Pancreas (tissue), 10 donors: Measurements from ENCODE around the gene NEK6. TPM values are rescaled to one million over a fixed set of nuclear protein-coding genes. Genes with fewer than 3 reads are reported as not detected.

Source experiments
- ATAC-seq, 4 donors: fragments of 200-7000 bp; cut with Tn5 transposase; one replicate each; pipeline versions ENCODE4 v1.8.0 to v1.9.1; 2020; ENCODE audit warnings: mild to moderate bottlenecking in 4 of 4, moderate library complexity in 4 of 4
- DNase-seq, 6 donors: peaks; one replicate each; pipeline ENCODE4 v3.0.0-alpha.2; 2020
- FAIRE-seq: peaks from 2 replicates; lab custom pipeline; 2012; peaks lifted over from hg19 to GRCh38; lab: Jason Lieb, UNC
- H3K27ac ChIP-seq, 4 donors: fragments of 200-600 bp; sonication (generic); 1 replicate in 3 of 4; 2 replicates in 1 of 4; pipeline versions ENCODE4 v1.5.0 to v1.8.0; 2020
- H3K27me3 ChIP-seq, 4 donors: fragments of 200-600 bp; one replicate each; pipeline ENCODE4 v1.8.0; 2021
- H3K36me3 ChIP-seq, 3 donors: fragments of 200-600 bp; sonication (generic) in 1 of 3; one replicate each; pipeline versions ENCODE4 v1.5.0 to v1.8.0; 2020 to 2021
- H3K4me1 ChIP-seq, 3 donors: fragments of 200-600 bp; one replicate each; pipeline ENCODE4 v1.8.0; 2021
- H3K4me3 ChIP-seq, 4 donors: fragments of 200-600 bp; sonication (generic) in 2 of 4; one replicate each; pipeline versions ENCODE4 v1.5.0 to v1.8.0; 2020 to 2021
- H3K9me3 ChIP-seq, 4 donors: fragments of 200-600 bp; one replicate each; pipeline ENCODE4 v1.8.0; 2021
- CTCF ChIP-seq, 4 donors: fragments of 200-600 bp; sonication (generic) in 3 of 4; IDR thresholded peaks; one replicate each; pipeline versions ENCODE4 v1.5.0 to v1.8.0; 2021; ENCODE audit warnings: antibody characterized with exemption in 4 of 4
- WGBS, 2 donors: extraction: QIAGEN DNeasy Blood & Tissue Kit; methylation state at CpG; one replicate each; pipeline ENCODE4 v1.1.7; 2013; 5-methylcytosine and 5-hydroxymethylcytosine counted together
- intact Hi-C, 3 donors: fragments of 100-400 bp; cut with DNase I; formaldehyde crosslinking; loops; one replicate each; pipeline versions ENCODE4 v1.11.1 to v1.14.2; 2022
- polyA plus RNA-seq, 2 donors: library from polyadenylated mRNA; stranded (reverse); fragments of 200-250 nt; gene quantifications; one replicate each; pipeline ENCODE4 v1.2.3, GENCODE V29; 2013
- total RNA-seq, 6 donors: library from RNA; stranded (reverse); fragmentation: NEBNext Ultra II Directional in 4 of 6; extraction: Animal tissue kit (Norgen Biotek cat#: 25700) in 4 of 6; gene quantifications; one replicate each; pipeline versions ENCODE4 v1.2.1 to v1.2.4, GENCODE V29; 2021 to 2023
- donor health status: healthy with polysubstance abuse.
- donor health status: DM: no; HTN: no; CAD: no; lungs with moderate emphysema.
- donor health status: DM: no; HTN: no; CAD: no.
- donor health status: control.
- donor health status: control.
- donor health status: Bipolar disorder and iron deficiency.
- donor health status: DM: yes; HTN: yes; CAD: no.
- donor health status: DM: no; HTN: no; CAD: no.
- donor health status: DM: no; HTN: no; CAD: no.
- donor health status: DM: yes; HTN: yes; CAD: no.

The NEK6 gene
- total and polyA plus RNA-seq, 8 donors, result 7.8 to 67.0 (median 29.7) TPM

GRCh38 chr9:124322618-124323432, 65.1 kb downstream of the NEK6 start:
- Histone ChIP-seq H3K27ac (no peak overlapping the region), H3K9me3 (no peaks in the 10 kb centered on the region), H3K36me3 (peaks cover 0 to 9% (median 6%) of the 10 kb centered on the region in 3 donors), H3K27me3 (no peaks in the 10 kb centered on the region), H3K4me3 (no peak overlapping the region), H3K4me1 (no peaks in the 10 kb centered on the region)
- DNase-seq, result peak in 1 of 6 donors; percentile 5
- no peak for ATAC-seq
- no peak for FAIRE-seq
- WGBS, 2 donors, result 89 to 90% methylated on average over 18 of the region's 18 CpGs
- intact Hi-C loops, result loop anchor here in 2 of 3 donors (5.0 kb wide), 1 partner anchor 196 kb away; no protein-coding TSS in a partner anchor
- TF ChIP-seq CTCF (IDR thresholded peaks at IDR 0.05), result no peak

GRCh38 chr9:124323904-124324303, 66.2 kb downstream of the NEK6 start:
- Histone ChIP-seq H3K36me3 (peaks cover 3 to 20% (median 6%) of the 10 kb centered on the region in 3 donors), H3K4me1 (no peaks in the 10 kb centered on the region), H3K27me3 (no peaks in the 10 kb centered on the region), H3K27ac (no peak overlapping the region), H3K4me3 (no peak overlapping the region), H3K9me3 (no peaks in the 10 kb centered on the region)
- DNase-seq (no peak), FAIRE-seq (no peak), ATAC-seq (no peak)
- TF ChIP-seq CTCF (IDR thresholded peaks at IDR 0.05), result no peak
- intact Hi-C loops, result loop anchor here in 2 of 3 donors (5.0 kb wide), 1 partner anchor 197 kb away; no protein-coding TSS in a partner anchor
- WGBS, 2 donors, result 88 to 95% methylated on average over 10 of the region's 10 CpGs

- Histone ChIP-seq H3K4me3 (no peak overlapping the region), H3K9me3 (no peaks in the 10 kb centered on the region), H3K27ac (no peak overlapping the region), H3K4me1 (no peaks in the 10 kb centered on the region), H3K36me3 (peaks cover 6 to 21% (median 6%) of the 10 kb centered on the region in 3 donors), H3K27me3 (no peaks in the 10 kb centered on the region)
- DNase-seq, result no peak
- no peak for FAIRE-seq
- intact Hi-C loops, result no loop called here
- ATAC-seq, result no peak
- 92 to 95% methylated on average over 6 of the region's 6 CpGs for WGBS, 2 donors
- no peak for TF ChIP-seq CTCF (IDR thresholded peaks at IDR 0.05)
These were observed 68.1 kb downstream of the NEK6 start for GRCh38 chr9:124325816-124326215.

GRCh38 chr9:124326378-124326777, 68.6 kb downstream of the NEK6 start:
- no peak for ATAC-seq
- H3K27ac ChIP-seq, result no peak overlapping the region
- intact Hi-C loops, result no loop called here
- no peak for FAIRE-seq
- no peak for TF ChIP-seq CTCF (IDR thresholded peaks at IDR 0.05)
- 92 to 94% methylated on average over 21 of the region's 21 CpGs for WGBS, 2 donors
- H3K4me3 ChIP-seq, result no peak overlapping the region
- H3K27me3 ChIP-seq, result no peaks in the 10 kb centered on the region
- no peaks in the 10 kb centered on the region for H3K4me1 ChIP-seq
- peaks cover 6 to 21% (median 6%) of the 10 kb centered on the region in 3 donors for H3K36me3 ChIP-seq
- H3K9me3 ChIP-seq, result no peaks in the 10 kb centered on the region
- DNase-seq, result peak in 1 of 6 donors; percentile 60

GRCh38 chr9:124327491-124327890, 69.7 kb downstream of the NEK6 start:
- 86 to 87% methylated on average over 9 of the region's 9 CpGs for WGBS, 2 donors
- Histone ChIP-seq H3K27ac (no peak overlapping the region), H3K4me1 (no peaks in the 10 kb centered on the region), H3K27me3 (no peaks in the 10 kb centered on the region), H3K4me3 (no peak overlapping the region), H3K36me3 (peaks cover 6 to 21% (median 6%) of the 10 kb centered on the region in 3 donors), H3K9me3 (no peaks in the 10 kb centered on the region)
- DNase-seq (peak in 1 of 6 donors; percentile 47), FAIRE-seq (no peak), ATAC-seq (no peak)
- intact Hi-C loops, result no loop called here
- no peak for TF ChIP-seq CTCF (IDR thresholded peaks at IDR 0.05)
